ENCODE results near the gene LGALS7.
"Not testable (repeated sequence)": the region's sequence is repeated elsewhere in the genome, so short reads cannot be mapped to it uniquely, and the experiment has no call there.

The LGALS7 gene

DNA sequence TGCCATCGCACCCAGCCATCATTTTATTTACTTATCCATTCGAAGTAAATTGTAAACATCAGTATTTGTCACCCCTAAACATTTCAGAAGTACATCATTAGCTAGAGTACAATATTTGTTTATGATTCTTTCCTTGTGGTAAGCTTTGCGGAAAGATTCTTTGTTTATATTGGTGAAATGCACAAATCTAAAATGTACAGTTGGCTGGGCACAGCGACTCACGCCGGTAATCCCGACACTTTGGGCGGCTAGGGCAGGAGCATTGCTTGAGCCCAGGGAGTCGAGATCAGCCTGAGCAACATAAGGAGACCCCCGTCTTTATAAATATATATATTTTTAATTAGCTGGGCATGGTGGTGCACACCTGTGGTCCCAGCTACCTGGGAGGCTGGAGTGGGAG, 25.8 kb upstream of the LGALS7 start:
- DNase-seq (ENCODE audit: low read depth), result no peak

DNA sequence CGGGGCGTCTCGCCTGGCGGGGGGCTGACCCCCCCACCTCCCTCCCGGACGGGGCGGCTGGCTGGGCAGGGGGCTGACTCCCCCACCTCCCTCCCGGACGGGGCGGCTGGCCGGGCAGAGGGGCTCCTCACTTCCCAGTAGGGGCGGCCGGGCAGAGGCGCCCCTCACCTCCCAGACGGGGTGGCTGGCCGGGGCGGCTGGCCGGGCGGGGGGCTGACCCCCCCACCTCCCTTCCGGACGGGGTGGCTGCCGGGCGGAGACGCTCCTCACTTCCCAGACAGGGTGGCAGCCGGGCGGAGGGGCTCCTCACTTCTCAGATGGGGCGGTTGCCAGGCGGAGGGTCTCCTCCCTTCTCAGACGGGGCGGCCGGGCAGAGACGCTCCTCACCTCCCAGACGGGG, 24.5 kb upstream of the LGALS7 start:
- DNase-seq (ENCODE audit: low read depth), result not testable (repeated sequence)

DNA sequence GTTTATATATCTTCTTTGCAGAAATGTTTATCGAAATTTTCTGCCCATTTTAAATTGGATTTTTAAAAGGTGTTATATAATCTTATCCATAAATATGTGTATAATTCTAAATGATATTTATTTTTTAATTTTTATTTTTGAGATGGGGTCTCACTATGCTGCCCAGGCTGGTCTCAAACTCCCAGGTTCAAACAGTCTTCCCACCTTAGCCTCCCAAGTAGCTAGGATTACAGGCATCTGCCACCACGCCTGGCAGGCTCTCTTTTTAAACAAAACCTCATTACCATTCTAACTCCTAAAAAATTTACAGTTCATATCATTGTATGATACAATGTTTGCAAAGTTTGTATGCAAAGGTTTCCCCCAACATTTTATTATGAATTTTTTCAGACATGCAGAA, 22.8 kb upstream of the LGALS7 start:
- no peak for DNase-seq (ENCODE audit: low read depth)

DNA sequence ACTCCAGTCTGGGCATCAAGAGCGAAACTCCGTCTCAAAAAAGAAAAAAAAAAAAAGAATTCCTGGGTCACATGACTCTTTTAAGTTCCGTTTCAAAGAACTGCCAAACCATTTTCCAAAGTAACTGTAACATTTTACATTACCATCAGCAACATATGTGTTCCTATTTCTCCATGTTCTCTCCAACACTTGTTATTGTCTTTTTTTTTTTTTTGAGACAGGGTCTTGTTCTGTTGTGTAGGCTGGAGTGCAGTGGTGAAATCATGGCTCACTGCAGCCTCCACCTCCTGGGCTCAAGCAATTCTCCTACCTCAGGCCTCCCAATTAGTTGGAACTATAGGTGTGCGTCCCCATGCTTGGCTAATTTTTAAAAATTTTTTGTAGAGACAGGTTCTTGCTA, 22.2 kb upstream of the LGALS7 start:
- no peak for DNase-seq (ENCODE audit: low read depth)

DNA sequence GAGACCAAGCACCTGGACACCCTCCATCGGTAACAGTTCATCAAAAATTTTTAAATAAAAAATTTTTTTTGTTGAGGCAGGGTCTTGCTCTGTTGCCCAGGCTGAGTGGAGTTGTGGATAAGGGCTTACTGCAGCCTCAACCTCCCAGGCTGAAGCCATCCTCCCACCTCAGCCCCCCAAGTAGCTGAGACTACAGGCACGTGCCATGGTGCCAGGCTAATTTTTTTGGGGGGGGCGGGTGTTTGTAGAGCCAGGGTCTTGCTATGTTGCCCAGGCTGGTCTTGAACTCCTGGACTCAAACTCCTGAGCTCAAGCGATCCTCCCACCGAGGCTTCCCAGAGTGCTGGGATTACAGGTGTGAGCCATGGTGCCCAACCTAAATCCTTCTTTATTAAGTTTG, 20.4 kb upstream of the LGALS7 start:
- no peak for DNase-seq (ENCODE audit: low read depth)

DNA sequence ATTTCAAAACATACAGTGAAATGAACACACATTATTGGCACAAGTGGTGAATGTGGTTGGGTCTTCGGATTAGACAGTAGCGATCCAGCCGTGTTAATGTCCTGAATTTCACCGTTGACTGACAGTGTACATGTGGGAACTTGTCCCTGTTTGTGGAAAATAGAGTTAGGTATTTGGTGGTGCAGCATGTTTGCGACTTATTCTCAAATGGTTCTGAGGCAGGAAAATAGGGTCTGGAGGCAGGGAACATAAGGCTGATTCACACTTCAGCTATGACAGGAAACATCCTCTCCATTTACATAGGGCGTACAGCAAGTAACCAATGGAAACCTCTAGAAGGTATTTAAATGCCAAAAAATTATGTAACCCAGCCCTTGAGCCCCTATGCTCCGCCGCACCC, 19.9 kb upstream of the LGALS7 start:
- no peak for DNase-seq (ENCODE audit: low read depth)

DNA sequence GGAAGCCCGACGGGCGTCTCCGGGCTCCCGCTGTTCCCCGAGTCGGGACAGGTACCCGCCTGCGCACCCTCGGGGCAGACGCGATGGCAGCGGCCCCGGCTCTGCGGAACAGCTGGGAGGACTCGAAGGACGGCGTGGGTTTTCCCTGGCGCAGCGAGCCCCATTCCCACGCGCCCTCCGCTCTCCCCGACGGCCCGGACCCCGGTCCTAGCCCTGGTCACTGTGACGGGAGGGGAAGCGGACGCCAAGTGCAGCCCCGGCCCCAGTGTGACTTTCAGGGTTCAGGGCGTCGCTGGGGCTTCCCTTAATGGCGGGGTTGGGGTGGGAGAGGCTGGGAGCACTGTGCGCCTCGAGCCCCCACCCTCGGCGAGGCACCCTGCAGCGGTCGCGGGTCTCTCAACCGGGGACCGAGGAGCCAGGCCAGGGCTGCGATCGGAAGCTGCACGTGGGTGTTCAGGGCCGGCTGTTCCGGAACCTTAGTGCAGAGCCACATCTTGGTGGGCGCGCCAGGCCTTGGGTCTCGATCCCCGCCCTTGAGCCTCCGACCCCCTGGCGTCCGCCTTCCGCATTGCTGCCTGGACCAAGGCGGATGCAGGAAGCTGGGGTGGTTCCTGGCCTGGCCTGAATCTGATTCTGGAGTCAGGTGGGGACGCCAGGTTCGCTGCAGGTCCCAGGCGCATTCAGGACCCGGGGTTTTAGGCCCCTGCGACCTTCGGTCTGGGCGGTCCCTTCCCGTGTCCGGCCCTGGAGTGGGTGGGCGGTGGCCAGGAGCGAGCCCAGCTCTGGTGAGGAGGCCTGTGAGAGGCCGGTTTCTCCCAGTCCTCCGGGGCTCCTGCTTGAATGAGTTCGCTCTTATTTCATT, 19.2 kb upstream of the LGALS7 start:
- DNase-seq (ENCODE audit: low read depth), result no peak

DNA sequence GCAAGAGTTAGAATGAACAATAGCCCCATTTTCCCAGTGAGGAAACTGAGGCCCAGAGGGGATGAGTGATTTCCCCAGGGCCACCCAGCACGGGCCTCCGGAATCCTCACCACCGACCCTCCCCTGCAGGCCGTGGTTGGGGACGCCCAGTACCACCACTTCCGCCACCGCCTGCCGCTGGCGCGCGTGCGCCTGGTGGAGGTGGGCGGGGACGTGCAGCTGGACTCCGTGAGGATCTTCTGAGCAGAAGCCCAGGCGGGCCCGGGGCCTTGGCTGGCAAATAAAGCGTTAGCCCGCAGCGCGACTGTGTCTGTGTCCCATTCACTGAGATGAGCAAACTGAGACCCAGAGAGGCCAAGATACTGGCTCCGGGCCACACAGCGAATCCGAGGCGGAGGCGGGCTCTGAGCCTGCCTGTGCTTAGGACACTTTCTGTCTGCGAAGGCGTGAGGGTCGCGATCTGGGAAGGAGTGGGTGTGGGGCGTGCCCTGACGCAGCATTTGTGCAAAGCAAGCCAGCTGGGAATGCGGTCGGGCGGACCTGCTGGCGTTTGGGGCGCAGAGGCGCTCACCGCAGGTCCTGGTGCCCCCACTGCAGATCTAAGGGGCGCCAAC, 18.2 kb upstream of the LGALS7 start:
- not testable (repeated sequence) for DNase-seq (ENCODE audit: low read depth)

DNA sequence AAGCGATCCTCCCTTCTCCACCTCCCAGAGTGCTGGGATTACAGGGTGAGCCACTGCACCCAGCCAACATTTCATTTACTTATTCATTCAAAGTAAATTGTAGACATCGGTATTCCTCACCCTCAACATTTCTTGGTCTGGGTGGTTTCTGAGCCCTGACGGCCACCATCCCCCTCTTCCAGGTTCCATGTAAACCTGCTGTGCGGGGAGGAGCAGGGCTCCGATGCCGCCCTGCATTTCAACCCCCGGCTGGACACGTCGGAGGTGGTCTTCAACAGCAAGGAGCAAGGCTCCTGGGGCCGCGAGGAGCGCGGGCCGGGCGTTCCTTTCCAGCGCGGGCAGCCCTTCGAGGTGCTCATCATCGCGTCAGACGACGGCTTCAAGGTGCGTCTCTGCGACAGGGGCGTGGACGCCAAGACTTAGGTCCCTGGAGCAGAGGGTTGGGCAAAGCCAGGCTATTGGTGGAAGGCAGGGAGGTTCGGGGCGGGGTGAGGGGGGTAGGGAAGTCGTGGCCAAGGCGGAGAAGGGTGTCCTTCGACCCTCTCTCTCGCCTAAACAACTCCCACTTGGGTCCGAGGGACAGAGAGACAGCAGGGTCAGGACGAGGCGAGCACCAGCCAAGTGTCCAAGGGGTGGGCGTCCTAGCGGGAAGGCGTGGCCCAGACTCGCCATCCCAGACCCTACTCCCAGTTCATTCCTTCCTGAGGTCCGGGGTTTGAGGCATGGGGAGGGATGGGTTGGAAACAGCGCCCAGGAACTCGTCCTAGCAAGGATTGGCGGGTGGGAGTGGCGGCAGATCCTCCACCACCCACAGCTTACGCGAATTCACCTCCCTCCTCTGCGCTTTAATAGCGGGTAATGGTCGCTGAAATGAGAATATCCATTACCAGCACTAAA, 17.4 kb upstream of the LGALS7 start:
- not testable (repeated sequence) for DNase-seq (ENCODE audit: low read depth)

DNA sequence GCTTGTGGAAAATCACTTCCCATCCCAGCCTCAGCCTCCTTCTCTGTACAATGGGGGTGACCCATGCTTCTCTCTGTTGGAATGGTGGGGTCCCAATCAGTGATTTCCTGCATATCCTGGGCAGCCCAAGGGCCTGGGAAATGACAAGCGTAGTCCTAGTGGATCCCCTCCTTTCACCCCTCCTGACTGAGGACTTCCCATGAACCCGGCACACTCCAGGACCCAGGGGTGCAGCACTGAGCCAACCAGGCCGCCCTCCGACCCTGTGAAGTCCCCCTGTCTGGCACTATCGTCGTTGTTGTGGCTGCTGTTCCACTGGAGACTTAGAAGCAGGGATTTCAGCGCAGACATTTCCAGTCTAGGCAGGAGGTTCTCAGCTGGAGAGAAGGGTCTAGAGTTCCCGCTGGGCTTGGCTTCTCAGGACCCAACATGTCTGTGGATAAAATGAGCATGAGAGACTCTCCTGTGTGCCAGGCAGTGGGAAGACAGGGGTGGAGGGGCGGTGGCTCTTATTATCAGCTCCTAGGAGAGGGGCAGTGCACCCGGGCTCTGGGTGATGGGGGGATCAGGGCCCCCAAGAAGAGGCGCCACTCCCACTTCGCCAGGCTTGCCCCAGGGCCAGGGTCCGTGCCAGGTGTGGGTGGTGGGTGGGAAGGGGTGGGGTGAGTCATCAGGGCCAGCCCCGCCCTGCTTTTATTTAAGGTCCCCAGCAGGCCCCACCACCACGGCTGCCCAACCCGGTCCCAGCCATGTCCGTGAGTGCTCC, 15.3 kb upstream of the LGALS7 start, which contains the start of gene LGALS7B:
TSS of gene LGALS7B (plus strand) at position 723 of the 766 bp plus-strand sequence. CDS start at position 750, 27 bp downstream.
- DNase-seq (ENCODE audit: low read depth), result no peak

DNA sequence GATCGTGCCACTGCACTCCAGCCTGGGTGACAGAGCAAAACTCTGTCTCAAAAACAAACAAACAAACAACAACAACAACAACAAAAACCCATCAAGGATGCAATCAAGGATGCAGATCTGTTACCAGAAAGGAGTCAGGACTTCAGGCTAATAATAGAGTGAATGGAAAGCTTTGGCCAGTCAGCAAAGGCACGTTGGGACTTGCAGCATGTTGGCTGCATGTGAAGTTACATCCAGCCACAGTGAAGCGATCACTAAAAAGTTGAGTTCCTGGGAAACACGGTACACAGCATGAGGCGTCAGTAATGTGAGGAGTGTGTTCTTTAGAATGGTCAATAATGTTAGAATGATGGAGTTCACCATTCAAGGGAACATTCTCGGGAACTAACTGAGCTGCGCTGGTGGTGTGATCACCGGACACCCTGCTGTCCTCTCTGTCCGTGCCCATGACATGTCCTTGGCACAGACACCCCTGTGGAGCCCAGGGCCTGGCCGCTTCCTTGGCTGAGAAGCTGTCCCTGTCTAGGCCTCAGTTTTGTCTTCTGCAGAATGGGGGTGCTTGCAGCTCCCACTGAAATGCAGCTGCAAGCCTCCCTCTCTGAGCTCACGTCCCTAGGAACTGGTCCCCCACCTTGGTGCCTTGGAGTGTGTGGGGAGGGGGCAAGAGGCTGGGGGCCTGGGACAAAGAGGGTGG, 13.4 kb upstream of the LGALS7 start:
- DNase-seq (ENCODE audit: low read depth), result no peak

DNA sequence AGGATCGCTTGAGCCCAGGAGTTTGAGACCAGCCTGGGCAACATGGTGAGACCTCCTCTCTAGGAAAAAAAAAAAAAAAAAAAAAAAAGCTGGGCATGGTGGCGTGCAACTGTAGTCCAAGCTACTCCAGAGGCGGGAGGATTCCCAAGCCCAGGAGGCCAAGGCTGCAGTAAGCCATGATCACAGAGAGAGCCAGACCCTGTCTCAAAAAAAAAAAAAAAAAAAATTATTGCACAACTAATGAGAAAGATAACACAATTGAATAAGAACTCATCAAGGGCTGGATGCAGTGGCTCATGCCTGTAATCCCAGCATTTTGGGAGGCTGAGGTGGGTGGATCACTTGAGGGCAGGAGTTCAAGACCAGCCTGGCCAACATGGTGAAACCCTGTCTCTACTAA, 12.7 kb upstream of the LGALS7 start:
- DNase-seq (ENCODE audit: low read depth), result not testable (repeated sequence)

DNA sequence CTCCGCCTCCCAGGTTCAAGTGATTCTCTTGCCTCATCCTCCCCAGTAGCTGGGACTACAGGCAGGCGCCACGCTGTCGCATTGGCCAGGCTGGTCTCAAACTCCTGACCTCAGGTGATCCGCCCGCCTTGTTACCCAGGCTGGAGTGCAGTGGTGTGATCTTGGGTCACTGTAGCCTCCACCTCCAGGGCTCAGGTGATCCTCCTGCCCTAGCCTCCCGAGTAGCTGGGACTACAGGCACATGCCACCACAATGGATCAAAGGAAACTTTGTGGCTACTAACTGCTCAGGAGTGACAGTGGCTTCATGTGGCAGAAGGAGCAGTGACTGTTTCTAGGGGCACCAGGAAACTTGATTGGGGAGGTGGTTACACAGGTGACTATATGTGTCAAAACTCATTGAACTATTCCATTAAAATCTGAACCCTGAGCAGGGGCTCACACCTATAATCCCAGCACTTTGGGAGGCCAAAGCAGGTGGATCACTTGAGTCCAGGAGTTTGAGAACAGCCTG, 11.9 kb upstream of the LGALS7 start:
- no peak for DNase-seq (ENCODE audit: low read depth)

DNA sequence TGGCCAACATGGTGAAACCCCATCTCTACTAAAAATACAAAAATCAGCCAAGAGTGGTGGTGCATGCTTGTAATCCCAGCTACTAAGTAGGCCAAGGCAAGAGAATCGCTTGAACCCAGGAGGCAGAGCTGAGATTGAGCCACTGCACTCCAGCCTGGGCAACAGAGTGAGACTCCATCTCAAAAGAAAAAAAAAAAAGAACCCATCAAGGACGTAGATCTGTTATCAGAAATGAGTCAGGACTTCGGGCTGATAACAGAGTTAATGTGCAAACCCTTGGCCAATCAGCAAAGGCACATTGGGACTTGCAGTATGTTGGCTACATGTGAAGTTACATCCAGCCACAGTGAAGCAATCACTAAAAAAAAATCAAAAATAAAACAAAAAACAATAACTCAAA, 10.9 kb upstream of the LGALS7 start:
- DNase-seq (ENCODE audit: low read depth), result no peak

DNA sequence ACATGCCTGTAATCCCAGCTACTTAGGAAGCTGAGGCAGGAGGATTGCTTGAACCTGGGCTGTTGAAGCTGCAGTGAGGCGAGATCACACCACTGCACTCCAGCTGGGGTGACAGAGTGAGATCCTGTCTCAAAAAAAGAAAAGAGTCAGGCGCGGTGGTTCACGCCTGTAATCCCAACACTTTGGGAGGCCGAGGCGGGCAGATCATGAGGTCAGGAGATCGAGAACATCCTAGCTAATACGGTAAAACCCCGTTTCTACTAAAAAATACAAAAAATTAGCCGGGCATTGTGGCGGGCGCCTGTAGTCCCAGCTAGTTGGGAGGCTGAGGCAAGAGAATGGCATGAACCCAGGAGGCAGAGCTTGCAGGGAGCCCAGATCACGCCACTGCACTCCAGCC, 8.9 kb upstream of the LGALS7 start:
- DNase-seq (ENCODE audit: low read depth), result not testable (repeated sequence)

DNA sequence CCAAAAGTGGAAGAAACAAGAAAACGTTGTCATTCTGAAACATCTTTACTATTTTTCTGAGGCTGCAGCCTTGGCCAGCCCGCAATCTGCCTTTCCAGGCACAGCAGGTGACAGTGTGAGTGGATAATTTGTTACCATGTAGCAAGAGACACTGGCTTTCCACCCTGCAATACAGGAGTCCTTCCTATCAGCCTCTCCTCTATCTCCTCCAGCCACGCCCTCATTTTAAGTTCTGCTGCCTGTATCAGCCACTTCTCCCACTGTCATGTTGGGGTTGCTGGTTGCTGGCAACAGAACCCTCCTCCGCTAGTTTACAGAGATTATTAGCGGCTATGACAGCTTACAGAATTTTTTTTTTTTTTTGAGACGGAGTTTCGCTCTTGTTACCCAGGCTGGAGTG, 7.7 kb upstream of the LGALS7 start:
- no peak for DNase-seq (ENCODE audit: low read depth)

DNA sequence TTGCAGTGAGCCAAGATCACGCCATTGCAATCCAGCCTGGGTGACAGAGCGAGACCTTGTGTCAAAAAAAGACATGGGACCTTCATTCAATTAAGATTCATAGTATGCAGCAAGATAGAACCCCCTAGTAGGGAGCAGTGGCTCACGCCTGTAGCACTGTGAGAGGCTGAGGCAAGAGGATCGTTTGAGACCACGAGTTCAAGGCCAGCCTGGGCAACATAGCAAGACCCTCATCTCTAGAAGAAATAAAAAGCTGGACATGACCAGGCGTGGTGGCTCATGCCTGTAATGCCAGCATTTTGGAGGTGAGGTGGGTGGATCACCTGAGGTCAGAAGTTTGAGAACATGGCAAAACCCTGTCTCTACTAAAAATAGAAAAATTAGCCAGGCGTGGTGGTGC, 7.1 kb upstream of the LGALS7 start:
- no peak for DNase-seq (ENCODE audit: low read depth)

DNA sequence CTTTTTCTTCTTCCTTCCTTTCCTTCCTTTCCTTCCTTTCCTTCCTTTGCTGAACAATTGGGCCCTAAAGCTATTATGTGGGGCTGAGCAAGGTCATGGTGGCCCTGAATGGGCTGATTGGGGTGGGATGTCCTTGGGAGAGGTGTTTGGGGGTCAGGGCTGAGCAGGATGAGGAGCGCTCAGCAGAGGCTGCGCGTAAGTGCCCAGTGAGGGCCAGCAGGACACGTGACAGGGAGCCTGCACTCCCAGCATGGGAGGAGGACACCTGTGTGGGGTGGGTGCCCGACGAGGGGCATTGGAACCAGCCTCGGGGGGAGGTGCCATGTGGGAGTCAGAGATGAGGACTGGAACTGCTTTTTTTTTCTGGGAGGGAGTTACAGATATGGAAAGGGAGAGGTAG, 5.4 kb upstream of the LGALS7 start:
- no peak for DNase-seq (ENCODE audit: low read depth)

DNA sequence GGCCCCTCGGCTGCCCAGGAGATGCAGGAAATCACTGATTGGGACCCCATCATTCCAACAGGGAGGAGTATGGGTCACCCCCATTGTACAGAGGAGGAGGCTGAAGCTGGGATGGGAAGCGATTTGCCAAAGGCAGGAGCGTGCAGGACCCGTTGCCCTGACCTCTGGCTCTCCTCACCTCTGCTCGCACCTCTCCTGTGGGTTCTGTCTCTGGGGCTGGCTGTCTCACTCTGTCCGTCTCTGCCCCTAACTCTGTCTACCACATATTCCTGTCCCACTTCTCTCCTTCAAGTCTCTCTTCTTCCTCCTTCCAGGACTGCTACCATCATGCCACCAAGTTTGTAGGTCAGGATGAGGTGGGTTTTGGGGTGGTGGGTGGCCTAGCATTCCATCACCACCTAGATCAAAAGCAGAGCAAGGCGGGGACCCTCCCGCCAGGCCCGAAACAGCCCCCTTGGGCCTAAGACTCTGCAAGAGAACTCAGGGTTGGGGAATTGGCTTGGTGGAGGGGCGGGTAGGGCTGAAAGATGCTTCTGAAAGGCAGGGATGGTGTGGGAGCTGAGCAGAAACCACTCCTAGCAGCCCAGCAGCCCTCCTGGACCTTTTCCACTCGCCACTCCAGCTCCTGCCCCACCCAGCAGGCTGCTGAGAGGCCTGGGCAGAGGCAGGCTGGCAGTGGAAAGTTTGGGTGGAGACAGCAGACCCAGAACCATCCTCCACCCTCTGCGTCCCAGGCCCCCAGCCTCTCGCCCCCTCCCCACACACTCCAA, 1.0 kb upstream of the LGALS7 start:
- no peak for DNase-seq (ENCODE audit: low read depth)

DNA sequence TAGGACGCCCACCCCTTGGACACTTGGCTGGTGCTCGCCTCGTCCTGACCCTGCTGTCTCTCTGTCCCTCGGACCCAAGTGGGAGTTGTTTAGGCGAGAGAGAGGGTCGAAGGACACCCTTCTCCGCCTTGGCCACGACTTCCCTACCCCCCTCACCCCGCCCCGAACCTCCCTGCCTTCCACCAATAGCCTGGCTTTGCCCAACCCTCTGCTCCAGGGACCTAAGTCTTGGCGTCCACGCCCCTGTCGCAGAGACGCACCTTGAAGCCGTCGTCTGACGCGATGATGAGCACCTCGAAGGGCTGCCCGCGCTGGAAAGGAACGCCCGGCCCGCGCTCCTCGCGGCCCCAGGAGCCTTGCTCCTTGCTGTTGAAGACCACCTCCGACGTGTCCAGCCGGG, 1.7 kb downstream of the LGALS7 start:
- not testable (repeated sequence) for DNase-seq (ENCODE audit: low read depth)

Data from GM04504 (cell line).